CD4-positive, alpha-beta T cell treated with Interleukin-17A for 1 hour (primary cell): ENCODE measurements around the gene RUNX1.

Source experiments
- DNase-seq: peaks from one replicate; pipeline ENCODE4 v3.0.0-alpha.2; 2020

Gene RUNX1

DNA sequence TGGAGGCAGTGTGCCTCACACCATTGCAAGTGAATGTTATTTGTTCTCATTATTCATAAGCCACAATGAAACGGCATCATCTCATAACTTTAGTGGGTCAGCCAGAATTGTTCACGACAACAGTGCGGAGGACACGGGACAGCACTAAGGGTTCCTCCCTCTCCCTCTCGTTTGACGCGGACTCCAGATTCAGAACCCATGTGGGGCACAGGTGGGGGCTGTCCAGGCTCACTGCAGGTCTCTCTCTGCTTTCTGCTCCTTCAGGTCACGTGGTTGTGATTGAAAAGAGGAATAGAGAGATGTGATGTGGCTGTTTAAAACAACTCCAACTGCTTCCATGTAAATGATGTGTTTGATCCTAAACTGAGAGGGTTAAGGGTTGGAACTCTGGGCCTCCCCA lies 13.5 kb downstream of the RUNX1 start:
- no peak for DNase-seq

DNA sequence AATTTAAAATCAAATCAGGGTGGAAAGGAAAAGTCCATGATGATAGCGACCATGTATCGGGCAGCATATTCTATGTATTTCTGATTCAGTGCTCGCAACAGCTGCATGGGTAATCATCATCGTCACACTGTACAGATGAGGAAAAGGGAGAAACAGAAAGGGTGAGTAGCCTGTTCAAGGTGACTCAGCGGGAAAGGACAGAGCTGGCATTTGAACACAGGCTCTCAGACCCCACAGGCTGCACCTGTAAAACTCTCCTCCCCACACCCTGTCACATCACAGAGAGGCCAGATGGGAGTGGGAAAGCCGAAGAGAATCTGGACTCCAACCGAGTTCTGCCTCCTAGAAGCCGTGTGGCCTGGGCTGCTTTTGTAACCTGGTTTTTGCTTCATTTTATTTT lies 14.0 kb downstream of the RUNX1 start:
- DNase-seq = no peak

DNA sequence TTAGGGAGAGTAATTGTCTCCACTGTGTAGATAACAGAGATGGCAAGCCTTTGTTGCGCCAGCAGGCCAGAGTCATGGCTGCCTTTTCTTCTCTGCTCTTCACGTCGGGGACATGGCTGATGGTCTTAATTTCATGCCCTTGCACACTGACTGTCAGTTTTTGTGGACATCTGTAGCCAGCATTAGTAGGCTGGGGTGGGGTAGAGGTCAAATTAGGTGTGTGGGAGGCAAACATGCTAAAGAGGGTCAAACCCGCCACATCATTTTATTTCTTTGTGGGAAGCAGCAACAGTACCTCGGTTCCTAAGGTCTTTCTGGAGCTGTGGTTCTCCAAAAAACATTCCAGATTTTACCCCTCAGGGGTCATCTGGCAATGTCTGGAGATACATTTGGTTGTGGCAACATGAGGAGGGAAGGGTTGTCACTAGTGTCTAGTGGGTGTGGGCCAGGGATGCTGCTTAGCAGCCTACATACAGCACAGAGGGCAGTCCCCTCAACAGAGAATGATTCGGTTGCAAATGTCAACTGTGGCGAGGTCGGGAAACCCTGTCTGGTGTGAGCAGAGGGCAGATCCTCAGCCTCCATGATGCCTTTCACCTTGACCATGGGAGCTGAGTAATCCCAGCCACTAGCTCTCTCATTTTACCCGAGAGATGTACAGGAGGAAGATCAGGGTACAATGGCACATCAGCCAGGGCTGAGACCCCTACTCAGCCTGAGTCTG lies 14.7 kb downstream of the RUNX1 start:
- no peak for DNase-seq

DNA sequence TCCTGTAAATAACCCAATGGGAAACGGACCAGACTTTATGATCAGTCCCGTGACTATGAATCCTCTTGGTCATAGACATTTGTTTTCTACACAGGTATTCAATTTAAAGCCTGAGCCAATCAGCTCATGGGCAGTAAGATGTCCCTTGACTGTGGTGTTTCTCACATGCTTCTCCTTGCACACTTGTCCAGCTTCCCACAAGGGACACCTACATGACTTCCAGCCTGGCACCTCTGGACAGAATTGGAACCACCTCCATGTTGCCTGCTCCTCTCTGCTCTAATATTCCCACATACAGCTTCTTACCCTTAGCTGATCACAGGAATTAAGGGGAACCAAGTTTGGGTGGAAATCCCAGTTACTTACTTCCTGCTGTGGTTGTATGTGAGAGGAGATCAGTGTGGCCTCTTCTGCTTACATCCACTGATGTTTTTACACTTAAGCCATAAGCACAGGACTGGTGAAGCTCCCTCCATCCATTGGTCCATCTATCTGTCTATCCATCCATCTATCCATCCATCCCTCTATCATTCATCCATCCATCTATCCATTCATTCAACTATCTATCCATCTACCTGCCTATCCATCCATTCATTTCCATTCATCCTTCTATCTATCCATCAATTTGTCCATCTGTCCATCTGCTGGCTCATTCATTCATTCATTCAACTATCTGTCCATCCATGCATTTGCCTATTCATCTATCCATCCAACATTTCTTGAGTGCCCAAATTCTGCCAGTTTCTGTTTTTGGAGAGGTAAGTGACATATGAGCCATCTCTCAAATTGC lies 16.4 kb downstream of the RUNX1 start:
- no peak for DNase-seq

DNA sequence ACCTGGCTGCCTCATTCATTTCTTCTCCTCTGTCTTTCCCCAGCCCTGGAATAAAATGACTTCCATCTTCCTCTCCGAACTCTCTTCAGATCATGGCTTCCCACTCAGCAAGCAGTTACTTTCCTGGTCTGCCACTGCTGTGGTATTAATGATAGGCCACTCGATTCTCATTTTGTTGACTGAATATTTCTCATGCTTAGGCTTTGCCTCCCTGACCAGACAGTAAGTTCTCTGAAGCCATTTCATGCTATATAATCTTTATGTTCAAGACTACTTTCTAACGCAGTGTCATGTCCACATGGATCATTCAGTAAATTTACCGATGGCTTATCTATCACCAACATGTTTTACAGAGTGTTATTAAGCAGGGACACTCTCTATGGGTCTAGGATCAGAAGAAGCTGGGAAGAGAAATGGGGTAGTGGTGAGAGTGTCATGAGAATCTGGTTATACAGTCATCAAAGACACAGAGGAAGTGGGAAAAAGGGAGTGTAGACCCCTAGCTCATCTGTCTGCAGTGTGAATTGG lies 20.6 kb downstream of the RUNX1 start:
- no peak for DNase-seq

DNA sequence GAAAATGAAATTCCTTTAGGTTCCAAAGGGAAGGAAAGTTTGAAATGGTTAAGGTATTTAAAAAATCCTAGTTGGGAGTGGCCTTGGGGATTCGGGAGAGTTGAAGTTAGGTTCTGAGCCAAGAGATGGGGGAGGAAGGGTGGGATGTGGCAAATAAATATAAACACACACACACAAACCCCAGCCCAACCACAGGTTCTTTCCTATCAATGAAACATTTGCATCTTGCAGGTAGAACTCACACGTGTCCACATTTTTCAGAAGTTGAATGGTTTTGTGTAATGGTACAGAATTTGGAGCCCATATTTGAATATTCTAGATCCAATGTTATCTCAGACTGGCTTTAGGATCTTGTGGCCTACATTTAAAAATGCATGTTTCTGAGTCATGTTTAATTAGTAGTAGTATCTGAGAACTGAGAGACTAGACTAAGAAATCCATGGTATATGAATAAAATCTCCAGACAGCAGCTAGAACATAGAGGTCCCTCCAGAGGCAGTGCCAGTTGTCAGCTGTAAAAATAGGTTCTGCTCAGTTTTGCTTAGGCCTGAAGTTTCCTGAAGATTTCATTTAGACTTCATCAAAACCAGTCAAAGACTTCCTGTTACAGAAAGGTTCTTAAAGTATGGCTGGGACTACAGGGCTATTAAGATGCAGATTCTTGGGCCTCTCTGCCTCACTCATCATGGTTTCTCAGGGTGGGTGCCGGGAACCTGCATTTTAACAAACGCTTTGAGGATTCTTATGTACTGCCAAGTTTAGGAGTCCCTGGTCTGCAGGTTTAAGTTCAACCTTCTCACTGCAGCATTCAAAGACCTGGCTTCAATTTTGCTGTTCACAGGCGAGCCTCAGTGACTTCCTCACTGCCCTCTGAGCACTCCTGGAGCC lies 21.3 kb downstream of the RUNX1 start:
- DNase-seq = peak; percentile 27

DNA sequence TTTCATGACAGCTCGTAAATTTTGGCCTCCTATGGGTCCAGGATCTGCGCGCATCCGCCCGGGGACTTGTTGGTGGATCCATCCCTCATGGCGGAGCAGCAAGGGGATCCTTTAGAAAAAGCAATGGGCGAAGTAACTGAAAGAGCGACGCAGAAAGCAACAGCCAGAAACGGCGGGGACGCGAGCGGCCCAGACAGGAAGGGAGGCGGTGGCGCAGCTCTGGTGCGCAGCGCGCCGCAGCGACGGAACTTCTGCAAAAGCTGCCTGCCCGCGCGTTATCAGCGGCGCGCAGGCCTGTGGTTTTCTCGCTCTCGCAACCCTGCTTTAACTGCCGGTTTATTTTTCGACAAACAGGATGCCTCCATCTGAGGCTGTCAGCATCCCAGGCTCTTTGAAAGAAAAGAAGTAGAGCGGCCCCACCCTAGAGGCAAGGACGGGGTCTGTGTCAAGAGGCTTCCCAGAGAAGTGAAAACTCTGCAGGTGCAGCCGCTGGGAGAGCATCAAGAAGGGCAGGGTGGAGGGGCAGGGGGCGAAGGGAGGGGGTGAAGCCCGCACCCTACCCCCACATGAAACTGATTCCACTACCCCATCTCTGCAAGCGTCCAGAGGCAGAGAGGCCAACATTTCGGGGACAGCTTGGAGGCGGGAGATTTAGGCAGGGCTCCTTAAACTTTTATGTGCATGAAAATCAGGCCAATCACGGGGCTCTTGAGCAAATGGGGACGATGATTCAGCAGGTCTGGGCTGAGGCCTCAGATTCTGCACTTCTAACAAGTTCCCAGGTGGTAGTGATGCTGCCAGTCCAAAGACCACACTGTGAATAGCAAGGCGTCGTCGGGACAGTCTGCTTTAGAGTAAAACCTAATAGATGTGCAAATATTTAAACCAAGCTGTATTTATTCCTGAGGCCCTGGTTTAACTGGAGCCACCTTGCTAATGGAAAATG lies 22.2 kb downstream of the RUNX1 start:
- peak; percentile 88 for DNase-seq

DNA sequence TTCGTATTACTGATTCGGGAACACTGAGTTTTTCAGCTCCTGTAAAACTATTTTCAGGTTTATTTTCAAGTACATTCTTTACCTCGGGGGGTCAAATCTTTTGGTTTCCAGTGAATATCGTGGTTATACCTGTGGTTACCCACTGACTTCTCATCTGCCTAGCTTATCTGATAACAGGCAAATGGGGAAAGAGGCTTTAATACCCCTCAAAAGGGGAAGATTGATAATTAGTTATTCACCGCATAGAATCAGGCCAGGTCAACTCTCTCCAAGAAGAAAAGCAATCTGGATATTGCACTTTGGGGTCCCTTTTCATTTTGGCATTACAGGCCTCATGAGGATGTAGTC lies 23.0 kb downstream of the RUNX1 start:
- peak; percentile 28 for DNase-seq

DNA sequence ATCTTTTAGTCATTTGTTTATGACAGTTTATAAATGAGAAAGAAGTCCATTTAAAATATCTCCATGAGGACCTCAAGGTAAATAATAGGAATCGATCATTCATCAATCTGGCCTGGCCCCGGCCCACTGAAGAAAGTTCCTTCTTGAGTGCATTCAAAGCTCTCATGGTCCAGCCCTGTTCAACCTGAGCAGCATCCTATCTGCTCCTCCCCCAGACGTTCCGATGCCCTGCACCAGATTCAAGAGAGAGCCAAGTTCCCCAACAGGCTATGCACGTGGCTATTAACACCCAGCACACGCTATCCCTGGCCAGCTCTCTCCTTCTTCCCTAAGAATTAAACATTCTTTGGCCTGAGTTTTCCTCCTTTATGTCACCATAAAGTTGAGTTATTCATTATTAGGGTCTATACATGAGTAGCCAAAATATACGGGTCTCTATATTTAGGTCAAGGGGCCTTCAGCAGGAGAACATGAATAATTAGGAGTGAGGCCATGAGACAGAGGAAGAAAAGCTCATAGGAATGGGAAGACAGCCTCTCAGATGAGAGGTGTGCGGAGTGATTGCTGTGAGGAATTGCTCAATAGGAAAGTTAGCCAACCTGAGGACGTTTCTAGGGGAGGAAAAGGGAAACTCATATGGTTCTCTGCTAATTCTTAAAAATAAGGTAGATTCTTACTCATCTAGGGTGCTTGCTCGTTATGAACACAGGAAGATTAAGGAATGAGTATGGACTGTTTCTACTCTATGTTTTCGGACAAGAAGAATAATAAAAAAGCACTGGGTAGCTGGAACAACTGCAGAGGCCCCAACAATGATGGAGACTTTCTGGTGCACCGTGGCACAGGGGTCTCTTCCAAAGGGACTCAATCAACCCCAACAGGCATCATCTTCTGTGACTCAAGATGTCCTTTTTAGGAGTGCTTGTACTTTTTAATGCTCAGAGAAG lies 23.6 kb downstream of the RUNX1 start:
- DNase-seq = no peak

DNA sequence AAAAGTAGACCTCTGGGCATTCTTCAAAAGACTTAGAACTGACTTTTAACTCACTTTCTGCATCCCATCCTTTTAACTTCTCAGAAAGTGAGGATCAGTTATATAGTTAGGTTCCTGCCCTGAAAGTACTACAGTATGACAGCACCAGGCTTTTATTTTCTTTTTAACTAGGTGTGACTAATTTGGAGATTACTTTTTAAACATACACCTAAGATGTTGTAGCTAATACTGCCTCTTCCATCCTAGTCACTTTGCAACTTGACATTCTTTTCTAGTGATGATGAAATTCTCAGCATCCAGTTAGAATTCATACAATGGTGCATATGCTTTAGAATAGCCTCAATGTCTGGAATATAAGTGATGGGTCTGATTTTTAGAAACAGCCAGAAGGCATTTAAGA lies 24.6 kb downstream of the RUNX1 start:
- no peak for DNase-seq

DNA sequence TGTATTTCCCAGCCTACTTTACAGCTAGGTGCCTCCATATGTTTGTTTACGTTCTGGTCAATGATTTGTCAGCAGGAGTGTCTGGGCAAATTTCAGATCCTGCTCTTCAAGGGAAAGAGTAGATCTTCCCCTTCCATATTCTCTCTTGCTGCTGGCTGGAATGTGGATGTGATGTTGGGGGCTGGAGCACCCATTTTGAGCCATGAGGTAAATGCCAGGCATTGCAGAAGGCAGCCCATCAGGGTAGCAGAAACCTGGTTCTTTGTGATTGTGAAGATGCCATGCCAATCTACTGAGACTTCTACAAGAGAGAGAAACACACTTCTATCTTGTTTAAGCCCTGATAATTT lies 25.1 kb downstream of the RUNX1 start:
- no peak for DNase-seq

DNA sequence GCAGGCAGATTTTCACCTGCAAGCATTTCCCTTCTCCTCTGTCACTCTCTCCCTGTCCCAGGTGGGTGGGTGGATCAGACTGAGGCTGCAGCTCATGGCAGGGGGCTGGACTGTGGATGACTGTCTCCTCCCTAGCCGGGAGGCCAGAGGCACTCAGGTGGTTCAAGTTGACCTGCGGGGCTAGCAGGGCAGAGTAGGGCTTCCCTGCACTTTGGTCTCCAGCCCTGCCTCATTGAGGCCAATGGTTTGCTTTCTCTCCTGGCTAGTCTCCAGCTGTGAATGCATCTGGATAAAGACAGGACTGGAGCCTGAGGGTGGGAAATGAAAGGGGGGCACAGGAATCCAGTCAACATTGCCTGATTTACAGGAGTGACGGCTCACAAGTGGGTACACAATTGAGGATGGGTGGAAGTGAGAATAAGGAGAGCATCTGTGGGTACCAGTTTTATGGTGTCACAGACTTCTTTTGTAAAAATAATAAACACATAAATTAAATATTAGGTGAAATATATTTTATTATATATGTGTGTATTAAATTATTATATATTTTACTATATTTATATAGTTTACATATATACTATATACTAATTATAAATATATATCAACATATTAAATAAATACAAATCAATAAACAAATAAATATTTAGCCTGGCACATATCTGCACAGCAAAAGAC lies 25.6 kb downstream of the RUNX1 start:
- DNase-seq = no peak

DNA sequence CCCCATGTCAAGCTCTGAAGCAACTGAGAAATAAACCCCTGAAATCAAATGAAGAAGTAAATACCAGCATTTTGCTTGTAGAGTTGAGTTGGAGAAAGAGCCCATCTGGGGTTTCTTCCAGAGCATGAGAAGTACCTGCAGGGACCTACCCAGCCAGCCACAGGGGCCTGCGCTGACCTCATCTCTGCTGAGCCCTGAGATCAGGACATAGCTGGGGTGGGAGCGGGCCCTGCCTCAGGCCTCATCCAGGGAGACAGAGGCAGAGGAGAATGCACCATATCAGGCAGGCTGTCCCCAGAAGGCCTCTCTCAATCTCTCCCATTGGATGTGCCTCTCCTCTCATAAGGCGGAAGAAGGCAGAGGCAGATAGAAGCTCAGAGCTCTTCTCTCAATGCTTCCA lies 27.6 kb downstream of the RUNX1 start:
- DNase-seq = no peak

DNA sequence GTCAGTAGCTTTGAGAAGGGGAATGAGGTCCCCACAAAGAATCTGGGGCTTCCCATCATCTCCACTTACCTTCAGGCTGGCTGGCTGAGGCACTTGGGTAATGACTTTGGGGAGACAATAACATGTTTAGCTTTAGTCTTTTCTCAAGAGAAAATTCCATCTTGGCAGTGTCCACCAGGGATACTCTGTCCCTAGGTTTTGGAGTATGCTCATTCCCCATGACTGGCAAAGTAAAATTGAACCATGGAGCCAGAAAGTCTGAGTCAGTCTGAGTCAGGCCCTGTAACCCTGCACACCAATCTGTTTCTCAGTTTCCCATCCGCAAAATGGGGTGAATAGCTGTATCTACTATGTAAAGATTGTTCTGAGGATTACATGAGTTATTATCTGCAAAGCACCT lies 28.2 kb downstream of the RUNX1 start:
- no peak for DNase-seq

DNA sequence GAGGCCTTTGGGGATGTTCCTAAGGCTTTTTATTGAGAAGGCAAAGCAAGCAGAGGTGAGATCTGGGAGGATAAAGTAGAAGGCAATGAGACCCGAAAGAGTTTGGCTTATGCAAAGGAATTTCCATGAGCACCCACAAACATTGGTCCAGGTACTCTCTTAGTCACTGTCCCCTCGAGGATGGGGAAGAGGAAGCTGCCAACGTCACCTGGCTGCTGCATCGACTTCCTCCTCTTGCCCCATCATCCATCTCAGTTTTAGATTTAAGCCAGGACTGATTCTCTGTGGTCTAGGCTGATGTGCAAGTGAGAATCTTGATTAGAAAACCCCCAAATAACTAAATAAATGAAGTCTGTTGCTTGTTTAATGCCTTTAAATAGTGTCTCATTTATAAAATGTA lies 28.7 kb downstream of the RUNX1 start:
- peak; percentile 54 for DNase-seq

DNA sequence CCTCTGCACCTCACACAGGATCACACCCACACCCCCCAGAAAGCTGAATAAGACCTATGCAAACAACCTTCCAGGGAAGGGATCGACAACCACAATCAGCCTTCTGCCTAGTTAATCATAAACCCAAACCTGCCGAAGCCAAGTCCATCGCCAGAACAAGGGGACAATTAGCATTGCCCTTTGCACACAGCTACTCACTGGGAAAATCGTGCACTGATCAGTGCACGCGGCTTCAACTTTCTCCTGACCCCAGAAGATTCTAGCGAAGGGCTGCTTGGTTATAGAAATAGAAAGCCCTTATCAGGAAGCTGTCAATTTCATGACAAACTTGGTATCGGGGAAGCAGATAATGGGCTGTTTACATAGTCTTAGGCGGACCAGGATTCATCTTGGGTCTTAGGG lies 29.5 kb downstream of the RUNX1 start:
- DNase-seq = no peak

DNA sequence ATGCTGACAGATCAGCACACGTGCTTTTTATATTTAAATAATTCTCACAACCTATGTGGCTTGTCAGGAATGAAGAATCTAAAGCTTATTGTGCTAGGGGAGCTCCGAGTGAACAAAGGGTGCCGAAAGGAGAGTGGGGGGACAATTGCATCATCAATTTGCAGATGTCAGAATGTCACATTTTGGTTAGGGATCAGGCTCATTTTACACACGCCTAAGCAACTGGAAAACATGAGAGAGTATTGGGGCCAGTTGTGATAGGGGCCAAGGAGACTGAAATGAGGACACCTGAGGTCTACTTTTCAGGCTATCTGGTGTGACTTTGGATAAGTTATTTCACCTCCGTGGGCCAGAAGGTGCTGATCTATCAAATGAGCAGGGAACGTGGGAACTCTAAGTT lies 31.8 kb downstream of the RUNX1 start:
- DNase-seq = no peak

DNA sequence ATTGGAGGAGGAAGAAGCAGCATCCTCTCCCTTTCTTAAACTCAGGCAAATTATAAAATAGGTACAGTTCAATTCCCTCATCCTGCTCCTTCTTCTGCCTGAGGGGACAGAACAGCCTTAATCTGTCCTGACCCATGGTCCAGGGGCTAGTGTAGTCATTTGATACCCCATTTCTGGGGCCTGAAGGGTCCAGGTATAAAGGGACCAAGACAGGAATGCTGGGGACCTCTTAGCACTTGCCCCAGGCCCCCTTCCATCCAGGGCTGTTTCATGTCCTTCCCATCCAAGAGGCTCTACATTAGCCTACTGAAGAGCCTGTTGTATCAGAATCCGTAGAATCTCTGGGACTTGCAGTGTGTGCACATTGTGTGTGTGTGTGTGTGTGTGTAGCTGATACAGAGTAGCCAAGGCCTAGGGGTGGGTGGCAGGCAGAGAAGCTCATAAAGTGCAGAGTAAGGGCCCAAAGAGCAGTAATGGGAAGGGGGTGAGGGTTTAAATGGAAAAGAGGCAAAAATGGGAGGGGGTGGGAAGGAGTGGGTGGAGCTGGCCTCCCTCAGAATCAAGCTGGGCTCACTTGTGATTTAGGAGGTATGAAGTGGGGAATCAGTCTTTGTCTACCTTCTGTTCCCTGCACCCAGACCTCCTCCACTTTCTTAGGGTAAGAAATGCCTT lies 32.4 kb downstream of the RUNX1 start:
- DNase-seq = no peak

DNA sequence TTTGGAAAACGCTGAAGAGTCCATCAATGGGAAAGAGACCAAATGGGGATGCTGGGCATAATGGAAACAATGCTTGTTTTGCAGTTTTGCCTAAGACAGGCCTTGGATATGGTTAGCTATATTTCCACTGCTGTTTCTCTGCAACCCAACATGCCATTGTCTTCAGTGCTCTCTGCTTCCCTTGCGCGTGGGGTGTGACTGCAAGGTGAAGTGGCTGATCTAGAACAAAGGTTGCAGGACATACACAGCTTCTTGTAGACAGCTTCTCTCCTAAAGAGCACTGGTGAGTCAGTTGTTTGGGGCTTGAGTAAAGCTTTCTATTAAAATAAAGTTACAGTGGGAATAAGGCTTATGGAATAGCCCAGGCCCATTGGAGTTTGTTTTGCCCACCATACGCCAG lies 33.0 kb downstream of the RUNX1 start:
- DNase-seq = no peak

DNA sequence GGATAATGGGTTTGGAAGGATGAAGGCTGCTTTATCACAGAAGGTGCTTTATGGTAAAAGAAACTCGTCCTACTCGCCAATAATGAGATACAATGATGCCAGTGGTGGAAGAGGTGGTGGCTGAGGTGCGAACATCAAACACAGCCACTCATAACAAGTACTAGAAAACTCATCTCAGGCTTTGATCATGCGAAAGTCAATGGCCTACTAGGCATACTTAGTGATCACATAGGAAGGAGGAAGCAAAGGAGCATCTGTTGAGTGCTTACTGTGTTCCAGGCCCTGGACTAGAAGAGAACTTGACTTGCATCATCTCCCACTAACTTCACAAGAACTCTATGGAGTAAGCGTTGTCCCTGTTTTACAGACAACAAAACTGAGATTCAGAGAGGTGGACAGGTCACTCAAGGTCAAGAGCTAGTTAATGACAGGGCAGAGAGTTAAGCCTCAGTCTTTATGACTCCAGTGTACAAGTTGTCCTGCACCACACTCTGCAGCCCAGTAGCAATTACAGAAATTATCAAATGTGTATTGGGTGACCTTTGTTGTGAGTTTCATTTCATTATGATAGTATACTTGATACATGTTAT lies 33.6 kb downstream of the RUNX1 start:
- DNase-seq = peak; percentile 24
